Nephron (organoid): Measurements from ENCODE around the gene SGSM2.

Experiments
- H3K27ac Mint-ChIP-seq, 3 experiments: 2 replicates each; pipeline ENCODE4 v1.8.0; 2020; ENCODE audit warnings: mixed read lengths in 3 of 3, mild to moderate bottlenecking in 2 of 3, moderate library complexity in 1 of 3
- H3K27me3 Mint-ChIP-seq: 2 replicates; pipeline ENCODE4 v1.8.0; 2021; ENCODE audit warnings: low read depth, mild to moderate bottlenecking, moderate library complexity, mixed read lengths
- H3K36me3 Mint-ChIP-seq: 2 replicates; pipeline ENCODE4 v1.8.0; 2020; ENCODE audit warnings: low read depth, mixed read lengths
- H3K4me1 Mint-ChIP-seq: 2 replicates; pipeline ENCODE4 v1.8.0; 2020; ENCODE audit warnings: mixed read lengths
- H3K4me3 Mint-ChIP-seq, 3 experiments: 2 replicates each; pipeline ENCODE4 v1.8.0; 2020; ENCODE audit warnings: mild to moderate bottlenecking in 3 of 3, mixed read lengths in 3 of 3, moderate library complexity in 2 of 3
- H3K9me3 Mint-ChIP-seq: 2 replicates; pipeline ENCODE4 v1.8.0; 2020; ENCODE audit warnings: mixed read lengths
- CTCF ChIP-seq, 3 experiments: fragments of 200-600 bp; sonication (generic); IDR thresholded peaks; one replicate each; pipeline ENCODE4 v1.5.0; 2021; ENCODE audit warnings: antibody characterized with exemption in 3 of 3; ENCODE audit not compliant: unreplicated experiment in 3 of 3

SGSM2 gene

GRCh38 chr17:2354311-2354710 lies 17.0 kb downstream of the SGSM2 start:
- H3K4me1 Mint-ChIP-seq = peaks cover 4% of the 10 kb centered on the region
- no peak for TF ChIP-seq CTCF (IDR thresholded peaks at IDR 0.05; ENCODE audit: unreplicated experiment in 3 of 3)
- H3K27ac Mint-ChIP-seq = no peak overlapping the region
- no peaks in the 10 kb centered on the region for H3K9me3 Mint-ChIP-seq
- no peaks in the 10 kb centered on the region for H3K36me3 Mint-ChIP-seq
- no peaks in the 10 kb centered on the region for H3K27me3 Mint-ChIP-seq
- no peak overlapping the region for H3K4me3 Mint-ChIP-seq

GRCh38 chr17:2357237-2357636 lies 19.9 kb downstream of the SGSM2 start:
- no peaks in the 10 kb centered on the region for H3K27me3 Mint-ChIP-seq
- TF ChIP-seq CTCF (IDR thresholded peaks at IDR 0.05; ENCODE audit: unreplicated experiment in 3 of 3) = no peak
- no peak overlapping the region for H3K27ac Mint-ChIP-seq
- H3K36me3 Mint-ChIP-seq = no peaks in the 10 kb centered on the region
- no peaks in the 10 kb centered on the region for H3K9me3 Mint-ChIP-seq
- no peak overlapping the region for H3K4me3 Mint-ChIP-seq
- H3K4me1 Mint-ChIP-seq = peaks cover 5% of the 10 kb centered on the region

- Mint-ChIP-seq H3K4me3 (no peak overlapping the region), H3K9me3 (no peaks in the 10 kb centered on the region), H3K4me1 (peaks cover 5% of the 10 kb centered on the region), H3K27ac (no peak overlapping the region), H3K27me3 (no peaks in the 10 kb centered on the region), H3K36me3 (peaks cover 5% of the 10 kb centered on the region)
- no peak for TF ChIP-seq CTCF (IDR thresholded peaks at IDR 0.05; ENCODE audit: unreplicated experiment in 3 of 3)
Observed at GRCh38 chr17:2357931-2358434, 20.7 kb downstream of the SGSM2 start.

GRCh38 chr17:2361010-2361760 lies 23.9 kb downstream of the SGSM2 start:
- TF ChIP-seq CTCF (IDR thresholded peaks at IDR 0.05; ENCODE audit: unreplicated experiment in 3 of 3) = no peak
- H3K4me1 Mint-ChIP-seq = peaks cover 14% of the 10 kb centered on the region
- no peak overlapping the region for H3K27ac Mint-ChIP-seq
- H3K9me3 Mint-ChIP-seq = no peaks in the 10 kb centered on the region
- no peak overlapping the region for H3K4me3 Mint-ChIP-seq
- no peaks in the 10 kb centered on the region for H3K27me3 Mint-ChIP-seq
- peaks cover 7% of the 10 kb centered on the region for H3K36me3 Mint-ChIP-seq

GRCh38 chr17:2362016-2362415 lies 24.7 kb downstream of the SGSM2 start:
- no peaks in the 10 kb centered on the region for H3K27me3 Mint-ChIP-seq
- no peak overlapping the region for H3K4me3 Mint-ChIP-seq
- no peaks in the 10 kb centered on the region for H3K9me3 Mint-ChIP-seq
- H3K4me1 Mint-ChIP-seq = peaks cover 21% of the 10 kb centered on the region
- TF ChIP-seq CTCF (IDR thresholded peaks at IDR 0.05; ENCODE audit: unreplicated experiment in 3 of 3) = no peak
- no peak overlapping the region for H3K27ac Mint-ChIP-seq
- peaks cover 7% of the 10 kb centered on the region for H3K36me3 Mint-ChIP-seq

GRCh38 chr17:2362416-2362815 lies 25.1 kb downstream of the SGSM2 start:
- H3K27ac Mint-ChIP-seq = no peak overlapping the region
- no peaks in the 10 kb centered on the region for H3K27me3 Mint-ChIP-seq
- TF ChIP-seq CTCF (IDR thresholded peaks at IDR 0.05; ENCODE audit: unreplicated experiment in 3 of 3) = no peak
- no peak overlapping the region for H3K4me3 Mint-ChIP-seq
- H3K36me3 Mint-ChIP-seq = peaks cover 7% of the 10 kb centered on the region
- H3K4me1 Mint-ChIP-seq = peaks cover 23% of the 10 kb centered on the region
- H3K9me3 Mint-ChIP-seq = no peaks in the 10 kb centered on the region
